Left hindlimb (tissue), 1 donor: ENCODE measurements around the gene KLHL11.
A peak's percentile ranks its signal among the peaks of the same experiment; 100 is the strongest.
"Not testable (repeated sequence)": the region's sequence is repeated elsewhere in the genome, so short reads cannot be mapped to it uniquely, and the experiment has no call there.

ENCODE experiments used
- DNase-seq: peaks from one replicate; pipeline ENCODE4 v3.0.0-alpha.2; 2018

The KLHL11 gene

GRCh38 chr17:41836550-41837196 lies 28.6 kb downstream of the KLHL11 start:
- DNase-seq, result no peak

DNA sequence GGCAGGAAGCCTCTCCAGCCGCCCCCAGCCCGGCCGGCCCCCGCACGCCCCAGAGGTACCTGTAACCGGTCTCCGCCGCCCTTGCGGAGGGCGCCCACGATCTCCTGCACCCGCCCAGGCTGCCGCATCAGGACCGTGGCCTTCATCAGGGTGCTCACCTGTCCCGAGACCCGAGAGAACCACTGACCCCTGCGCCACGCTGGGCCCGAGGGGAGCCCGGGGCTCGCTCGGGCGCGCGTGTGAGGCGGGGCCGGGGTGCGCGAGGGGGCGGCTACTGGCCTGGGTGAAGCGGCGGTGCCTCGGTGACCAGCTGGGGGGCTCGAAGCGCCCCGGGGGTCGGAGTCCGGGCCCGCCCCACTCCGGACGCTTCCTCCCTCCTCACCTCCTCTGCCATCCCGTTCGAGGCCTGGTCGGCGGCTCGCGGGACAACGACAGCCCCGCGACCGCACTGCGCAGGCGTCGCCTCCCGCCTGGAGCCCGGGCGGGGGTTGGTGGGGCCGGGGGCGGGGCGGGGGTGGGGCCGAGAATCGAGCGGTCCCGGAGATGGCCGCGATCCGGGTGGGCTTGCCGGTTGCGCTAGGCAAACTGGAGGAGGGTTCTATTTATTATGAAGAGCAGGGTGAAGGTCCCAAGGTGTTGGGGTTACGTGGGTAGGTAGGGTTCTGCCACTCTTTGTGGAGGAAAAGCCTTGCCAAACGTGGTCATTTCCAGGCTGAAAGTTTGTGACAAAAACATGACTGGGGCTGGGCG lies 29.2 kb downstream of the KLHL11 start, which contains the start of gene NT5C3B:
Gene NT5C3B, minus strand, starts transcription at position 433 of the 750 bp plus-strand sequence. Its CDS starts 39 bp downstream, at position 394.
- DNase-seq, result peak; percentile 77

GRCh38 chr17:41835214-41835799 lies 29.9 kb downstream of the KLHL11 start:
- no peak for DNase-seq

GRCh38 chr17:41829961-41830360 lies 35.3 kb downstream of the KLHL11 start:
- DNase-seq, result not testable (repeated sequence)

- DNase-seq, result no peak
Observed at GRCh38 chr17:41825175-41825845, 39.9 kb downstream of the KLHL11 start.

GRCh38 chr17:41824086-41824485 lies 41.1 kb downstream of the KLHL11 start:
- DNase-seq, result no peak

DNA sequence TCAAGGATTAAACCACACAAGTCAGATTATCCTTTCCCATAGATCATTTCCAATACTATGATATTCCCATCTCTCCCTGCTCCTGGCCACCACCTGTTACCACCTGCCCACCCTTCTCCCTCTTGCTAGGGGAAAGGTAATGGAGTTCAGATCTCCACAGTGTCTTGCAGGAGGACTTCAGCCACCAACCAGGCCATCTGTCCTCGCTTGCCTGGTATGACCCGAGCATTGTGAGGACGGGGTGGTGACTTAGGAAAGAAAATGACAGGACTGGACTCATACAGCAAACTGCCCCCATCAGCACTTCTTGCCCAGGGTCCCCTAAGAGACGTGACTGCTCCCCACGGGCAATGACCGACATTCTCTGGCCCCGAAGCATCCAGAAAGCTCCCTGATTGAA lies 41.6 kb downstream of the KLHL11 start:
- no peak for DNase-seq

DNA sequence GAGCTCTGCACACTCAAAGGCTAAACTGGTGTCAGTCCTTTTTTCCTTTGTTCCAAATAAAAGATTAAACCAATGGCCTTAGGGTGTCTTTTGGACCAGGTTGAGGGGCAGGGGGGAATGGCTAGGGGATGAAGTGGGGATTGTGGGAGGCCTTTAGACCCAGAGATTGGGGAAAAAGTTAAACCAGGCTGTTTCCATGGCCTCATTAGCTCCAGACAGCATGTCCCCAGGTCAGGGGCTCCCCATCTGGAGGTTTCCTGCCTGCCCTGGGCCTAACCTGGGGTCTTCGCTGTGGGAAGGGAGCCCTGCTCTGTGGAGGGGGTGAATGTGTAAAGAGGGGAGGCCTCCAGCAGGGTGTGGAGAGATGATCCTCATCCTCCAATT lies 42.1 kb downstream of the KLHL11 start:
- DNase-seq, result no peak

- DNase-seq, result no peak
Observed at GRCh38 chr17:41822216-41823140, 42.7 kb downstream of the KLHL11 start.

DNA sequence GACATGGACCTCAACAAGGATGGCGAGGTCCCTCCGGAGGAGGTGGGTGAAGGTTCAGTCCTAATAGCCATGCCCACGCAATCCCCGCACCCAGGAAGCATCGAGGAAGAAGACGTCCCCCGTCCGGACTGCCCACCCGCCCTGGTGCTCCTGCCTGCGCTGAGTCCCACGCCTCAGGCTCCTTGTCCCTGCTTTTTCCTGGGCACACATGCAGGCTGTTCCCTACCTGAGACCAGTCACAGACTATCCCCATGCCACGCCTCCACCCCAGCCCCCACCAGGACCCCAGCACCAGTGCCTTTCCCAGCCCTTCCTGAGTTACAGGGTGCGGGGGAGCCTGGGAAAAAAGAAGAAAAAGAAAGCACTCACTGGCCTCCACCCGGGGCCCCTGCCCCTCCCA lies 43.4 kb downstream of the KLHL11 start:
- DNase-seq, result no peak

DNA sequence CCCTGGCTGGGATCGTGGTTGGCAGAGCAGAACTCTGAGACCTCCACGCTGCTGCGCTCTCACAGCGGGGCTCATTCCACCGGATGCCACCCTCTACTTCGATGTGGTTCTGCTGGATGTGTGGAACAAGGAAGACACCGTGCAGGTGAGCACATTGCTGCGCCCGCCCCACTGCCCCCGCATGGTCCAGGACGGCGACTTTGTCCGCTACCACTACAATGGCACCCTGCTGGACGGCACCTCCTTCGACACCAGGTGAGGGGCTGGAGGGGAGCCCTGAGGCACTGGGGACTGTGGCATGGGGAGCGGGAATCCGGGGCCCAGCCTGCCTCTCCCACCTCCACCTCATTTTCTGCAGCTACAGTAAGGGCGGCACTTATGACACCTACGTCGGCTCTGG lies 47.2 kb downstream of the KLHL11 start:
- no peak for DNase-seq

DNA sequence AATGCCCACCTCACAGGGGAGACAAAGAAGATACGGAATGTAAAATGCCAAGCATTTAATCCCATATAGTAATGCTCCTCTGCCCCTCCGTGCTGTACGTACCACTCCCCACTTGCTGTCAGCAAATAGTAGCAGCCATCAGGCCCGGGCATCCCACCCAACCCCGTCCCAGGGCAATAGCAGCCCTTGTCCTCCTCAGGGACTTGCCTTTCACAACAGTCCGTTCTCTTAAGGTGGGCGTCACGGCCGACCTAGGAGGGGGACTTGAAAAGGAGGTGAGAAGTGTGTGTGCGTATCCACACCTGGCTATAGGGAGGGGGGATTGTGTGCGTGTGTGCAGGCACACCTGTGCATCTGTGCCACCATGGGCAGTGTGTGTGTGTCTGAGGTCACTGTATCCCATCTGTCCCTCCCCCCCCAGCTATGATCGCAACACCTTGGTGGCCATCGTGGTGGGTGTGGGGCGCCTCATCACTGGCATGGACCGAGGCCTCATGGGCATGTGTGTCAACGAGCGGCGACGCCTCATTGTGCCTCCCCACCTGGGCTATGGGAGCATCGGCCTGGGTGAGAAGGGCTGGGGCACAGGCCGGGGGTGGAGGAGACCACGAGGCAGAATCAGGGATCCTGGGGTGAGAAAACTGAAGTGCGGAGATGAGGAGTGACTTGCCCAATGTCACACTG lies 48.4 kb downstream of the KLHL11 start:
- no peak for DNase-seq

DNA sequence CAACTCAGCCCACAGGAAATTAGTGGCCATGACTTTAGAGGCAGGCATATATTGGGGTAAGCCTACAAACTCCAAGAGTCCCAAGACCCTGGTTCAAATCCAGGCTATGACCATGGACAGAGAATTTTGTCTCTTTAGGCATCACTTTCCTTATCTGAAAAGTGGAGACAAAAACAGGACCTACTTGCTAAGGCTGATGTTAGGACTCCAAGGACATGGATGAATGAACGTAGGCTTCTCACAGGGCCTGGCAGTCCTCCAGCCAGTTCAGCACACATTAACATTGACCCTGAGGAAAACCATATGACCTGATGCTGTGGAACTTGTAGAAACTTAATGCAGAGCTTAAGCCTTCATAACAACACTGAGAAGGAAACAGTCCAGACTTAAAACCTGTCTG lies 51.0 kb downstream of the KLHL11 start:
- DNase-seq, result no peak

DNA sequence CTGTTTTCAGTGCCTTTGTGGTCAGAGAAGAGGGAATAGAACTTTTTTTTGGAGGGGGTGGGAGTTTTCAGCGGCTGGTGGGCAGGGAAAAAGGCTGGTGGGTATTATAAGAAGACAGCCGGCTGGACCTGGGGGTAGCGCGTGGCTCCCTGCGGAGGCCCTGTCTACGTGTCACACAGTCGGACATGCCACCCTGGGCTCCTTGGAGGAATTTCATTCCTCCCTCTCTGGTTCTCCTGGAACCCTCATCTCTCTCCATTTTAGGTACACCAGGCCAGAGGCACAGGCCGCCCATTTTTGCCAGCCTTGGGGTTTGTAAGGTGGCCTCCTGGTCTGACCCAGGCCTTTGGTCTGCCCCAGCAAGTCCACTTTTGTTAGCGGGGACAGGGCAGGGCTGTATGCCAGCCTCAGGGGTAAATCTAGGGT lies 51.5 kb downstream of the KLHL11 start:
- no peak for DNase-seq

- no peak for DNase-seq
Observed at GRCh38 chr17:41813152-41813680, 52.0 kb downstream of the KLHL11 start.

DNA sequence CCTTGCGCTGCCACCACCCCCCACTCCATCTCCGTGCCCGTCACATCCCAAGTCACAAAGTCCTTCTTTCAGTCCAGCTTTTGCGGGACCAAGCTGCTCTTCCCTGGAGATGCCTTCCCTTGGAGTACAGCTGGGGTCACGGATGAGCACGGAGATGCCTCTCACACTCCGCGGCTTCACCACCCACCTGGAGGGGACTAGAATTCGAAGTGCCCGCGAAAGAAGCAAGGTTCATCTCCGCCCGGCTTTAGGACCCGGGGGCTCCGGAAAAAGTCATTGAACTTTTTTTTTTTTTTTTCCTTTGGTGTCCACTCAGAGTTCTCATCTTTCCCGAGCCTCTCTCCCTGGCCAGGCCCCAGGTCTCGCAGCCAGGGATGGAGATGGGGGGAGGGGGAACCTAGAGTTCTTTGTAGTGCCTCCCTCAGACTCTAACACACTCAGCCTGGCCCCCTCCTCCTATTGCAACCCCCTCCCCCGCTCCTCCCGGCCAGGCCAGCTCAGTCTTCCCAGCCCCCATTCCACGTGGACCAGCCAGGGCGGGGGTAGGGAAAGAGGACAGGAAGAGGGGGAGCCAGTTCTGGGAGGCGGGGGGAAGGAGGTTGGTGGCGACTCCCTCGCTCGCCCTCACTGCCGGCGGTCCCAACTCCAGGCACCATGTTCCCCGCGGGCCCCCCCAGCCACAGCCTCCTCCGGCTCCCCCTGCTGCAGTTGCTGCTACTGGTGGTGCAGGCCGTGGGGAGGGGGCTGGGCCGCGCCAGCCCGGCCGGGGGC lies 52.7 kb downstream of the KLHL11 start, which contains the start of gene FKBP10:
Gene FKBP10, plus strand, starts transcription at position 624 of the 771 bp plus-strand sequence. Its CDS starts 31 bp downstream, at position 655.
- peak; percentile 97 for DNase-seq

DNA sequence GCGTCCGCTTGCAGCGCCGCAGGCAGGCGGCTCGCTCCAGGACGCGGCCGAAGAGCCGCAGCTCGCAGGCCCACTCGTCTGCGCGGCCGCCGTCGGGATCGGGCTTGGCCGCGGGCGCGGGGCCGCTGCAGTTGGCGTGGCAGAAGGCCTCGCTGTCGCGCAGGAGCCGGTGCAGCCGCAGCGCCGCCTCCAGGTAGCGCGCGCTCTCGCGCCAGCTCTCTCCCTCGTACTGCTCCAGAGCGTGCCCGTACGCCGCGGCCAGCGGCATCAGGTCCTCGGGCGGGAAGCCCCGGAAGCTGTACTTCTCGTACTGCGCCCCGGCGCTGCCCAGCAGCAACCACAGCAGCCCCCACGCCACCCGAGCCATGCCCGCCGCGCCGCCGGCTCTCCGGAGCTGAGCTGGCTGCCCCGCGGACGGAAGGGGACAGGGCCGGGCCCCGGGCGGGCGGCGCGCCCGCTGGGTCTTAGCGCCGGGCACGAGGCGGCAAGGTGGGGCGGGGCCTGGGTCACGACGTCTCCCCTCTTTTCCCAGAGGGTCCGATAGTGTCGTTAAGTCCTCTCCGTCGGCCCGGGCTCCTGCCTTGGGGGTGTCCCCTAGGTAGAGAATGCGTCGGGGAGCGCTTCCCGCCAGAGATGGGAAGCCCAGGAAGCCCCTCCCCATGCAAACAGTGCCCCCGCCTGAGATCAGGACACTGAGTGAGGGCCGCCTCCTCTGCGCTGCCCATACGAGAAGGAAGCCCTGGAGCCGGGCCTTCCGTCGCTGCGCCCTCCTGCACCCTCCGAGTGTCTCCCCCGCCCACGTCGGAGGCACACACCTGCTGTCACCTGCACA lies 53.5 kb downstream of the KLHL11 start, which contains the start of gene P3H4:
Gene P3H4, minus strand, starts transcription at position 401 of the 832 bp plus-strand sequence. Its CDS starts 34 bp downstream, at position 367.
- peak; percentile 89 for DNase-seq

GRCh38 chr17:41810659-41811548 lies 54.3 kb downstream of the KLHL11 start:
- no peak for DNase-seq
